Middle frontal gyrus (tissue), 1 donor: Measurements from ENCODE around the gene EHBP1.

Experiments used
- DNase-seq: peaks from one replicate; pipeline ENCODE4 v3.0.0-alpha.2; 2015; ENCODE audit warnings: low spot score; ENCODE audit errors: extremely low spot score

The EHBP1 gene

GRCh38 chr2:63049211-63049969 is 343.9 kb downstream of the EHBP1 start:
- no peak for DNase-seq

GRCh38 chr2:63049970-63050333 is 344.4 kb downstream of the EHBP1 start:
- no peak for DNase-seq

GRCh38 chr2:63050334-63051041 is 345.0 kb downstream of the EHBP1 start, which contains the start of gene OTX1:
TSS of gene OTX1 (plus strand) at chr2:63050830. CDS start at chr2:63052991, 2,161 bp downstream.
- DNase-seq, result no peak

- DNase-seq, result no peak
These were observed 345.7 kb downstream of the EHBP1 start for GRCh38 chr2:63051042-63051794.

GRCh38 chr2:63051795-63052333 is 346.4 kb downstream of the EHBP1 start:
- no peak for DNase-seq

GRCh38 chr2:63052411-63053080 is 347.0 kb downstream of the EHBP1 start:
- DNase-seq, result no peak

GRCh38 chr2:63053081-63053888 is 347.8 kb downstream of the EHBP1 start:
- DNase-seq, result no peak

GRCh38 chr2:63053889-63054602 is 348.5 kb downstream of the EHBP1 start:
- no peak for DNase-seq

GRCh38 chr2:63054841-63055225 is 349.3 kb downstream of the EHBP1 start:
- DNase-seq, result no peak

- no peak for DNase-seq
These were observed 350.0 kb downstream of the EHBP1 start for GRCh38 chr2:63055226-63056106.

- DNase-seq, result no peak
These were observed 350.9 kb downstream of the EHBP1 start for GRCh38 chr2:63056107-63057050.

- DNase-seq, result no peak
These were observed 352.0 kb downstream of the EHBP1 start for GRCh38 chr2:63057249-63058143.

- no peak for DNase-seq
These were observed 352.8 kb downstream of the EHBP1 start for GRCh38 chr2:63058144-63058920.

GRCh38 chr2:63058921-63059792 is 353.6 kb downstream of the EHBP1 start:
- DNase-seq, result no peak
